ENCODE data around the gene DUSP1.

- TF ChIP-seq EZH2 (IDR thresholded peaks at IDR 0.05; ENCODE audit: borderline replicate concordance) (no peak), EZH2phosphoT487 (IDR thresholded peaks at IDR 0.05; ENCODE audit: low read depth, severe bottlenecking, unreplicated experiment) (no peak)
- TF ChIP-seq, protein P1, sequence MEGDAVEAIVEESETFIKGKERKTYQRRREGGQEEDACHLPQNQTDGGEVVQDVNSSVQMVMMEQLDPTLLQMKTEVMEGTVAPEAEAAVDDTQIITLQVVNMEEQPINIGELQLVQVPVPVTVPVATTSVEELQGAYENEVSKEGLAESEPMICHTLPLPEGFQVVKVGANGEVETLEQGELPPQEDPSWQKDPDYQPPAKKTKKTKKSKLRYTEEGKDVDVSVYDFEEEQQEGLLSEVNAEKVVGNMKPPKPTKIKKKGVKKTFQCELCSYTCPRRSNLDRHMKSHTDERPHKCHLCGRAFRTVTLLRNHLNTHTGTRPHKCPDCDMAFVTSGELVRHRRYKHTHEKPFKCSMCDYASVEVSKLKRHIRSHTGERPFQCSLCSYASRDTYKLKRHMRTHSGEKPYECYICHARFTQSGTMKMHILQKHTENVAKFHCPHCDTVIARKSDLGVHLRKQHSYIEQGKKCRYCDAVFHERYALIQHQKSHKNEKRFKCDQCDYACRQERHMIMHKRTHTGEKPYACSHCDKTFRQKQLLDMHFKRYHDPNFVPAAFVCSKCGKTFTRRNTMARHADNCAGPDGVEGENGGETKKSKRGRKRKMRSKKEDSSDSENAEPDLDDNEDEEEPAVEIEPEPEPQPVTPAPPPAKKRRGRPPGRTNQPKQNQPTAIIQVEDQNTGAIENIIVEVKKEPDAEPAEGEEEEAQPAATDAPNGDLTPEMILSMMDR (IDR thresholded peaks at IDR 0.05; ENCODE audit: poor library complexity): no peak
These were observed 48.6 kb downstream of the DUSP1 start for GRCh38 chr5:172722327-172722815.

Measured in hepatocyte (in vitro differentiated cells).